OCI-LY7 (cell line): ENCODE measurements around the gene NKX2-8.

Experiments used
- CTCF ChIP-seq: fragments of 200-600 bp; sonication (generic); conservative IDR thresholded peaks from 2 replicates; pipeline ENCODE4 v1.5.1; 2014; ENCODE audit warnings: mild to moderate bottlenecking, antibody characterized with exemption, low read length, moderate library complexity, mixed read lengths
- EZH2phosphoT487 ChIP-seq: fragments of 200-600 bp; sonication (generic); IDR thresholded peaks from 2 replicates; pipeline ENCODE4 v1.6.1; 2018; ENCODE audit warnings: low read depth, borderline replicate concordance, mild to moderate bottlenecking, mixed run types, antibody characterized with exemption, low read length, moderate library complexity, mixed read lengths

GRCh38 chr14:36588119-36588518 lies 5.7 kb upstream of the NKX2-8 start:
- TF ChIP-seq CTCF: no peak
- TF ChIP-seq EZH2phosphoT487: no peak
